KOPT-K1 (cell line): Measurements from ENCODE around the gene PRRG4.
"Not testable (repeated sequence)": the region's sequence is repeated elsewhere in the genome, so short reads cannot be mapped to it uniquely, and the experiment has no call there.

Experiments used
- H3K27ac ChIP-seq: fragments of 200-600 bp; sonication (generic); 2 replicates; pipeline ENCODE4 v1.5.1; 2016; ENCODE audit warnings: antibody characterized with exemption, mild to moderate bottlenecking, low read depth, low read length; ENCODE audit not compliant: poor library complexity, severe bottlenecking
- H3K36me3 ChIP-seq: fragments of 200-600 bp; sonication (generic); 2 replicates; pipeline ENCODE4 v1.5.1; 2017; ENCODE audit warnings: antibody characterized with exemption, mild to moderate bottlenecking, low read length, moderate library complexity; ENCODE audit not compliant: insufficient read depth
- H3K9me3 ChIP-seq: fragments of 200-600 bp; sonication (generic); 2 replicates; pipeline ENCODE4 v1.5.1; 2017; ENCODE audit warnings: antibody characterized with exemption, low read length, mild to moderate bottlenecking; ENCODE audit not compliant: insufficient read depth, poor library complexity, severe bottlenecking

PRRG4 gene

DNA sequence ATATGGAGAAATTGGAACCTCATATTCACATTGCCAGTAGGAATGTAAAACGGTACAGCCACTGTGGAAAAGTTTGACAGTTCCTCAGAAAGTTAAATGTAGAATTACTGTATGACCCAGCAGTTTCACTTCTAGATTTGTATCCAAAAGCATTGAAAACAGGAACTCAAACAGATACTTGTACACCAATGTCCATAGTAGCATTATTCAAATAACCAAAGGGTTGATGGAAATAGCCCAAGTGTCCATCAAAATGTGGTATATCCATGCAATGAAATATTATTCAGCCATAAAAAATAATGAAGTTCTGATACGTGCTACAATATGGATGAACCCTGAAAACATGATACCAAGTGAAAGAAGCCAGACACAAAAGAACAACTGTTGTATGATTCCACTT is 17.8 kb downstream of the PRRG4 start:
- Histone ChIP-seq H3K27ac (no peak overlapping the region), H3K36me3 (no peaks in the 10 kb centered on the region), H3K9me3 (no peaks in the 10 kb centered on the region)

DNA sequence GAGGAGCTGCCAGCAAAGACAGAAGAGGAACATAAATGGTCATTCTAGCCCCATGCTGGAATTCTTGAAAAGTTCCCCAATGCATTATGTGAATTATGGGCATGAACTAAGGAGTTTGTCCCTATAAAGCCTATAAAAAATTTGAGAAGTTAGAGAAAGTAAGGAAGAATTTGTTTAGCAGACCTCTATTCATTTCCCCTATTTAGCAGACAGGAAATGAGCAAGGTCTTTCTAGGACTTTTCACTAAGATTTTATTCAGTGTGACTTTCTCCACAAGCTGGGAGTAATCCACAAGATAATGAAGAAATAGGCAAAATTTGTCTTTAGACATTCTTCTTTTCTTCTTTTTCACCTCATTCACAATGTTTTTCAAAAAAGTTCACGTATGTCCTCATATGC is 20.0 kb downstream of the PRRG4 start:
- H3K27ac ChIP-seq = no peak overlapping the region

DNA sequence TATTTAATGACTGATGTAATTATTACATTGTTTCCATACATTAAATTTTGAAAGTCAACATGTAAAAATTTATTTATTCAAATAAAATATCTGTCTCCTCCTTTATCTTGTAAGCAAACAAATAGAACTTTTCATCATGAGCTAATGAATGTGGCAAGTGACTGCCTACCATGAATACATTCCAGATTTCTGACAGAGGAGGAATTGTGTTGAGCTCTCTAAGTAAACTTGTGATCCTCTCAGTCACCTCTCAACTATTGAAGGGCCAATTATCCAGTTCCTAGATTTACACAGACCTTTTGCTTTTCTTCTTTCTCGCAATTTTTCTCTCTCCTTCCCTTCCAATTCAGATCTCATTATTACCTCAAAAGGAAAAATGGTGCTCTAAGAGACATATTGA is 21.5 kb downstream of the PRRG4 start:
- Histone ChIP-seq H3K36me3 (no peaks in the 10 kb centered on the region), H3K27ac (no peak overlapping the region), H3K9me3 (no peaks in the 10 kb centered on the region)

More for the DNA sequence above, 20.0 kb downstream of the PRRG4 start:
- Histone ChIP-seq H3K9me3 (no peaks in the 10 kb centered on the region), H3K36me3 (no peaks in the 10 kb centered on the region)

DNA sequence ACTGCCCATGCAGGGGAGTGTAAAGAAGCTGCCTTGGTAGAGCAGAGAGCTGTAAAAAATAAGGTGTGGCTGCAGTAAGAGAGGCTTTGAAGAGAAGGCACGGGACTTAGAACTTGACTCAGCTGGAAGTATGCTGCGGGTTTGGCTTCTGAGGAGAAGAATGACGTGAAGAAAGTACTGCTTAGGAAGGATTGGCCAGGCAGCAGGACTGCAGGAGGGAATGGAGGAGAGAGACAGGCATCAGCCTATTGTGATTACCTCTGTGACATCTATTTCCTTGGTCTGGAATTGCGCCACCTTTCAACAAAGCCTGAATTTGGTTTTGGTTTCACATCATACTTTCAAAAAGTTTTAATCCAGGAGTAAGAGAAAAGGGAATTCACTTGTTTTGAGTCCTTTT is 22.5 kb downstream of the PRRG4 start:
- Histone ChIP-seq H3K27ac (no peak overlapping the region), H3K9me3 (no peaks in the 10 kb centered on the region), H3K36me3 (no peaks in the 10 kb centered on the region)

DNA sequence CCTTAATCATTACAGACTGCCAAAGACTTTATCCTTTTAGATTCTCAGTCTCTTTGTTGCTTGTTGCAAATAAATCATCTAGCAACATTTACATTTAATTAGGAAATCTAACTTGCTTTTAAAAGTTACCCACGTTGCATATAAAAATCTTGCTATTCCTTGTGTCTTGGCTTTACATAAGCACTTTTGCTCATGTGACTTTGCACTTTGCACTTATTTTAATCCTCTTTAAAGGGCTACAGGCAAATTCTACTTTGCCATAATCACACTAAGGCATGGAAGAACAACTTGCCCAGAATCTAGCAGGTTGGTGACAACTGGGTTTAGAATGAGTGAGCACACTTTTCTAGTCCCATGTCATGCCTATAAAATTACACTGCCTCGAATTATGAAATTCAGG is 25.9 kb downstream of the PRRG4 start:
- Histone ChIP-seq H3K36me3 (no peaks in the 10 kb centered on the region), H3K27ac (no peak overlapping the region), H3K9me3 (no peaks in the 10 kb centered on the region)

DNA sequence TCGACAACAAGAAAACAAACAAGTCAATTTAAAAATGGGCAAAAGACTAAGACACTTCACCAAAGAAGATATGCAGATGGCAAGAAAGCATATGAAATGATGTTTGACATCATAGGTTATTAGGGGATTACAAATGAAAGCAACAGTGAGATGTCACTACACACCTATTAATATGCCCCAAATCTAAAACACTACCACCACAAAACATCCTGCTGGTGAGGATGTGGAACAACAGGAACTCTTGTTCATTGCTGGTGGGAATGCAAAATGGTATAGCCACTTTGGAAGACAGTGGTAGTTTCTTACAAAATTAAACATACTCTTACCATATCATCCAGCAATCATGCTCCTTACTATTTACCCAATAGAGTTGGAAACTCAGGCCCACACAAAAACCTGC is 29.0 kb downstream of the PRRG4 start:
- no peak overlapping the region for H3K27ac ChIP-seq
- H3K9me3 ChIP-seq = no peaks in the 10 kb centered on the region
- no peaks in the 10 kb centered on the region for H3K36me3 ChIP-seq

DNA sequence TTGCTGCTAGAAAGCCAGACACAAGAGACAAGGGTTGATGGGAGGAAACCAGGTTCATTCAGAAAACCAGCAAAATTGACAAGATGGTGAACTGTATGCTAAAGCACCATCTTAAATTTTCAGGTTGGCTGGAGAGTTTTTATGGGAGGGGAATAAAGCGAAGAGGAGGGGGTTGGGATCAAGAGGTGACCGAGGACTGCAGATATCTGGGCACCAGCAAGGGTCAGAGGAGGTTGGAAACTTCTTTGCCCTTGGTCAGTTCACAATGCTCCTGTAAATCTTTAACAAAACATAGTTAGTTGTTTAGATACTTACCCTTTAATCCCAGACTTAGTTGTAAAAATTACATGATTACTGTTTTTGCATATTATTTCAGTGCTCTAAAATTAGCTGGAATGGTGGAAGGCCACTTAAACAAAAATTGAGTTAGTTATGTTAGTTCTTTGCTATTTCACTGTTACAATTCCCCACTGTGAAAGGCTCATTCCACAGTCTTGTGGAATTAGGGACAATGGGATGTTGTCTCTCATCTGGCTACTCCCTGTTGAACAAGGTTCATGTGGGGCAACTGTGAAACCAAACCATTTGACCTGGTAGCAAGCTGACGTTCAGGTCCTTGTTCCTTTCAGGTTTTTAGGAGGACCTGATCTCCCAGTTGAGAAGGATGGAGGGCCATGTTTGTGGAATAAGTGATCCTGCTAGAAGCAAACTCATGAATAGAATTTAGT is 32.3 kb downstream of the PRRG4 start:
- Histone ChIP-seq H3K36me3 (no peaks in the 10 kb centered on the region), H3K9me3 (no peaks in the 10 kb centered on the region), H3K27ac (no peak overlapping the region)

DNA sequence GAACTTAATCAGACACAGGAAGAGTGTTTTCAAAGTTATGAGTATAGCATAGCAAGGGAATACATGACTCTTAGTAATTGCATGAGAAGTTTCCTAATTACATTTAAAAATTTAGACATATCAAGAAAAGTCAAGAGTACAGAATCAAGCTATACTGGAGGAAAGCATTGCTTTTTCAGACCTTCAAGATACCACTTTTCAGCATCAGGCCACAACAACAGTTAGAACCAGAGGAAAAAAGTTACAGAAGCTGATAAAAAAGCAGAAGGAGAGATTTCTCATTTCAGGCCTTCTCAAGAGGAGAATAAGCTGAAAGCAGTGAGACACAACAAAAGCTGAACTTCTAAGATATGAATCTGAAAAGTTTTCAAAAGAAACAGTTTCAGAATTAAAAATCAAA is 34.8 kb downstream of the PRRG4 start:
- H3K27ac ChIP-seq = no peak overlapping the region
- H3K36me3 ChIP-seq = no peaks in the 10 kb centered on the region
- no peaks in the 10 kb centered on the region for H3K9me3 ChIP-seq

DNA sequence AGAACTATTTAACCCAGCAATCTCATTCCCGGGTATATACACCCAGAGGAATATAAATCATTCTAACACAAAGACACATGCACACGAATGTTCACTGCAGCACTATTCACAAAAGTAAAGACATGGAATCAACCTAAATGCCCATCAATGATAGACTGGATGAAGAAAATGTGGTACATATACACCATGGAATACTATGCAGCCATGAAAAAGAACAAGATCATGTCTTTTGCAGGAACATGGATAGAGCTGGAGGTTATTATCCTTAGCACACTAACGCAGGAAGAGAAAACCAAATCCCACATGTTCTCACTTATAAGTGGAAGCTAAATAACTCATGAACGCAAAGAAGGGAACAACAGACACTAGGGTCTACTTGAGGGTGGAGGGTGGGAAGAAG is 39.0 kb downstream of the PRRG4 start:
- not testable (repeated sequence) for H3K36me3 ChIP-seq, H3K27ac ChIP-seq, H3K9me3 ChIP-seq

DNA sequence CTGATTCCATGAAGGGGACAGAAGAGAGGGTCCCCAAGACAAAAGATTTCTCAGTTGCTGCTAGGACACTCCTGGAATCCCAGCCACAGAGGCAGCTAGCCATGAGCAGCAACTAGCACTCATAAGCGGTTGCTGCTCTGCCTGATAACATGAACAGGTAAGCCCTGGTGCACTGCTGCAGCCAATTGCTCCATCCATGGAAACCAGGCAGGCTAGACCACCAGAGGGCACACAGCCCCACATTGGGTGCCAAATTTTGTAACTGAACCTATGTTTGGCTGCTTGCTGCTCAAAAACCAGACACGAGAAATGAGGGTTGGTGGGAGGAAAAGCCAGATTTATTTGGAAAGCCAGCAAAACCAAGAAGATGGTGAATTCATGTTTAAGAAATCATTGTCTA is 40.9 kb downstream of the PRRG4 start:
- no peaks in the 10 kb centered on the region for H3K9me3 ChIP-seq
- H3K27ac ChIP-seq = no peak overlapping the region
- no peaks in the 10 kb centered on the region for H3K36me3 ChIP-seq

DNA sequence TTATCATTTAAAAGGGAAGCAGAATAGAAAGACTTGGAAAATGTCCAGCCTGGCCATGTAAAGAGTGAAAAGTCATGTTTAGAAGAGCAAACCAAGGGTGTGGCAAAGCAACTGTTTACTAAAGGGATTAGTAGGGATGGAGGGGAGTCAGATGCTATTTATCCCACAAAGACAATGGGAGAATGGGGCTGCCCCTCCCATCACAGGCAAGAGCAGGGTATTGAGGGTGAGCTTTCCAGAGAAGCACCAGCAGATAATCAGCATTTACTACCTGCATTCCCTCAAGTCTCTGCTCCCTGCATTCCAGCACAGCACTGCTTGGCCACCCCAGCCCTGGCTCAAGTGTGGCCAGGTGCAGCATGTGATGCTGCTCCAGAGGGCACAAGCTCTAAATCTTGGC is 44.4 kb downstream of the PRRG4 start:
- no peaks in the 10 kb centered on the region for H3K9me3 ChIP-seq
- no peaks in the 10 kb centered on the region for H3K36me3 ChIP-seq
- H3K27ac ChIP-seq = no peak overlapping the region

DNA sequence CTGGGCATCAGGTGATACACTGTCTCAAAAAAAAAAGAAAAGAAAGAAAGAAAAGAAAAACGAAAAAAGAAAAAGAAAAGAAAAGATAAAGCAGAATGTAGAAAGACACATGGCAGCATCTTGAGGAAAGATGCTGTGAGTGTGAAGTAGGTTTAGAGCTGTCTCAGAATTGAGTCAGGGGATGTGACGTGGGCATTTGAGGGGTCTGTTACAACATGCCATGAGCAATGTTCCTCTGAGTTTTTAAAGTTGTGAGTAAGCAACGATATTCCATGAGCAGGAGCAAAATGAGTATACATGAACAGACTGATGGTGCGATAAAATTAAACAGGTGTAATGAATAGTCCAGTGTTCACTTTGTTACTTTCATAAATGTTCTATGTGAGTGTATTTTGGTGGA is 51.6 kb downstream of the PRRG4 start:
- Histone ChIP-seq H3K9me3 (no peaks in the 10 kb centered on the region), H3K27ac (no peak overlapping the region), H3K36me3 (no peaks in the 10 kb centered on the region)

DNA sequence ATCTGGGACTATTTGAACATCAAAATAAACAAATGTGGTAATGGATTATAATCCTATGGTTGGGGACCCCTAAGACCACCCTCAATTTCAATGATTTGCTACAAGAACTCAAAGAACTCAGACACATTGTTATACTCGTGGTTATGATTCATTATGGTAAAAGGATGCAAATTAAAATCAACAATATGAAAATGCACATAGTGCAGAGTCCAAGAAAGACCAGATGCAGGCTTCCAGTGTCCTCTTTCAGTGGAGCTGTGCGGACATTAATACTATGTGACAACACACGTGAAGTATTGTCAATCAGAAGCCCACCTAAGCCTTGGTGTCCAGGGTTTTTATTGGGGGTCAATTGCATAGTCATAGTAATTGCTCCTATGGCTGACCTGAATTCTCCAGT is 53.7 kb downstream of the PRRG4 start:
- Histone ChIP-seq H3K9me3 (no peaks in the 10 kb centered on the region), H3K36me3 (no peaks in the 10 kb centered on the region), H3K27ac (no peak overlapping the region)

DNA sequence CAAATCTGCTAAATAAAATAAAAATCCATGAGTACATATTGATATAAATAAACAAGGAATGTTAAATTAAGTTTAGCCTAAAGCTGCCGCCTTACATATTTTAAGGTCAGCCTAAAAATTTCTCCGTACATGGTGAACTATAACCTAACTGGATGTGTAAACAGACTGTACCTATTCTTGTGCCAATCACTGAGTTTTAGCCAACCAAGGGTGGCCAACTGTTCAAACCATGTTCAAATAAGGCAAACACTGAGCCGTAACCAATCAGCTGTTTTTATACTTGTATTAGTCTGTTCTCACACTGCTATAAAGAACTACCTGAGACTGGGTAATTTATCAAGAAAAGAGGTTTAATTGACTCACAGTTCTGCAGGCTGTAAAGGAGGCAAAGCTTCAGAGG is 54.3 kb downstream of the PRRG4 start:
- Histone ChIP-seq H3K27ac (no peak overlapping the region), H3K9me3 (no peaks in the 10 kb centered on the region), H3K36me3 (no peaks in the 10 kb centered on the region)

DNA sequence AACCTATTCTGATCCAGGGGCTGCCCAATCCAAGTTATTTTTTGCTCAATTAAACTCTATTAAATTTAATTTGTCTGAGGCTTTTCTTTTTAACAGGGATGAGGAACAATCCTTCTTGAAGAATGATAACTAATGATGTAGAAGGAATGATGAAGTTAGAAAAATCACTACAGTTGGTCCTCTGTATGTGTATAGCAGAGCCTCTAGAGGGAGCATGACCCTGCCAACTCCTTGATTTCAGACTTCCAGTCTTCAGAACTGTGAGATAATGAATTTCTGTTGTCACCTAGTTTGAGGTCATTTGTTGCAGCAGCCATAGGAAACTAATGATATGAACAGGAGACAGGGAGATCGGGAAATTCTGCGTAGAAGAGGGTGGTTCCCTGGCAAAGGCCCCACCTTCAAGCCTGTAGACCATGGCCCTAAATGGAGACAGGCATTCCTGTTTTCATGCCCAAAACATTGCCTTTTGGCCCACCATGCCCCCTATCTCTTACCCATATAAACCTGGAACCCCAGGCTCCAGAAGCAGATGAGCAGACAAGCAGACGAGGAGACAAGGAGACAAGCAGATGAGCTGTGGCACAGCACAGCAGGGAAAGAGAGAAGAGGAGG is 55.1 kb downstream of the PRRG4 start:
- Histone ChIP-seq H3K27ac (no peak overlapping the region), H3K36me3 (no peaks in the 10 kb centered on the region), H3K9me3 (no peaks in the 10 kb centered on the region)

DNA sequence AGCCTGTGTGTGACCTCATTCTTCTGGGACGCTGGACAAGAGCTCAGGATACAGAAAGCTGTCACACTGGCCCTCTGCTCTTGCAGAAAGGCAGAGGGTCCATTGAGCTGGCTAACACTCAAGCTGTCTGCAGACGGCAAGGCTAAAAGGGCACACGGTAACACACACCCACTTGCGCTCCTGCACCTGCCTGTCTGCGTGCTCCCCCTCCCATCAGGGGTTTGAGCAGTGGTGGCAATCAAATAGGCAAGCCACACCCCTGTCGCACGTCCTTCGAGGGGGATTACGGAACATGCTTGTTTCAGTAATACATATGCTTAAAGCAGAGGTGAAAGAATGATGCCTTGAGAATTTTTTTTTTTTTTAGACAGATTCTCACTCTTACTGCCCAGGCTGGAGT is 55.8 kb downstream of the PRRG4 start:
- no peaks in the 10 kb centered on the region for H3K9me3 ChIP-seq
- H3K36me3 ChIP-seq = no peaks in the 10 kb centered on the region
- H3K27ac ChIP-seq = no peak overlapping the region
